GM18526 (cell line): ENCODE data around the gene RAB6B.

Source experiments
- POLR2A ChIP-seq: IDR thresholded peaks from 3 replicates; pipeline ENCODE4 v1.6.1; 2011; ENCODE audit not compliant: insufficient read length; ENCODE audit errors: extremely low read depth

RAB6B gene

DNA sequence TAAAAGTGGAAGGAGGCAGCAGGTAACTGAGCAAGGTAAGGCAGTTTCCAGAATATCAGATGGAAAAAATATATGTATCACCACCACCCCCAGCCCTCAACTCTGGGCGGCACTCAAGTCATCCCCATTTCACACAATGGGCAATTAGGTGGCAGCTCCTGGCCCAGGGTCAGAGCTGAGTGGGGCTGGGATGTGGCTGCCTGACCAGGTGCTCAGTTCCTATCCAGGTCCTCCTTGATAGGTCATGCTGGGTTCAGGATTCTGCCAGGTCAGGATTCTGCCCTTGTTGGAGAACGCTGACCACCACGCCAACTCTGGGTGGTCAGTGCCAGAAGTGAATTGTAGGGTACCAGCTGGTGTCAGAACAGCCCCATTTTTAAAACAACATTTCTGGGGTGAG is 29.5 kb downstream of the RAB6B start:
- no peak for TF ChIP-seq POLR2A

DNA sequence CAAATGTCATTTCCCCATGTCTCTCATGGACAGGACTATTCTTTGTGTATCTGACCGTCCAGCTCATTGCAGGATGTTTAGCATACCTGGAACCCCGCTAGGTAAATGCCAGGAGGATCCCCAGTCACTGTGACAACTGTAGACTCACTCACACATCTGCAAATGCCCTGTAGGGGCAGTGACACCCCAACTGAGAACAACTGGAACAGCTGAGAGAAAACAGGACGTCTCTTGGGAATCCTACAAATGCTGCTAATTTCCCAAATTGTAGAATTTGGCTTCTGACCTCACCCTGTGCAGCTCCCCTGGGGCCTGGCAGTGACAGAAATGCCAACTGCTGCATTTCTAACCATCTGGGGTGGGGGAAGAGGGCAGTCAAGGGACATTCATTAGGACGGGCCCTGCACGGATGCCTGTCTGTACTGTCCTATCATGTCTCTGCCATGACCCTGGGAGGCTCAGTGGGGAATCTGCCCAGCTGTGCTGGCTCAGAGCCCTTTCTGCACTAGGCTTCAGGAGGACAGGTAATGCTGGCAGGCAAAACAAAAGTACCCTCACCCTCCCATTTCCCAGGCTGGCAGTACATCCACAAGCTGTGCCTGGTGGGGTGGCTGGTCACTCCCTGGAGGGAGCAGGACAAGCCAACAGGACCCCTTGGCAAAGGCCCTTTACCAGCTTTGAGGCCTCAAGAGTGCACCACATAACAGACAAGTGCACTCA is 30.4 kb downstream of the RAB6B start:
- TF ChIP-seq POLR2A, result no peak

DNA sequence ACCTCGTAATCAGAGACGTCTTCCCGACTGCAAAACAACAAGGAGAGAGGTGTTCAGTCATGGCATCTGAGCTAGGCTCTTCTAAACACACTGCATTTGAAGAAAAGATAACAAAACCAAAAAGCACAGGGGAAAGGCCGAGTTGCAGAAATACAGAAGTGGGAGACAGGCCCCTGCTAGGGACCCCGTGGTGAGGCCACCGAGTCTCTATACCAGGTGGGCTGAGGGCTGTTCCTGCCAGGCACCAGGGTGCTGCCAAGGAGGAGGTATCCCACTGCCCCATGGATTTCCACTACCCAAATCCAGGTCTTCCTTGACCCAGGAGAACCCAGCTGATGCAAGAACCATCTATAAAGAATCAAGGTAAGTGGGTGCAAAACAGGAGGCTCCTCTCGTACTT is 31.1 kb downstream of the RAB6B start:
- no peak for TF ChIP-seq POLR2A

DNA sequence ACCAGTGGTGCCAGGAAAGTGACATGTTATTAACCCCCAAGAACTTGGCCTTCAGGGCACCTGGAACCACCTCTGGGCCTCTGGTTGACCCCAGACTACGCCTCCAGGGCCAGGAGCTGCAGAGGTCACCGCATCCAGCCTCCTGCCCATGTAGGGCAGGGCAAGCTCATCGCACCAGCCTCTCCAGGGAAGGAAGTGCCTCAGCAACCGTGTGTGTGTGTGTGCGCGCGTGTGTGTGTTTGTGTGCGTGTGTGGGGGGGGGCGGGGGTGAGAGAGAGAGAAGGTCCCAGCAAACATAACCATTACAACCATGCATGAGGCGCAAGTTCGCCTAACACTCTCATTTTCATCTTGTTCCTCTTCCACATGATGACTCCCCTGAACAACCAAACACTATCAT is 31.8 kb downstream of the RAB6B start:
- no peak for TF ChIP-seq POLR2A

DNA sequence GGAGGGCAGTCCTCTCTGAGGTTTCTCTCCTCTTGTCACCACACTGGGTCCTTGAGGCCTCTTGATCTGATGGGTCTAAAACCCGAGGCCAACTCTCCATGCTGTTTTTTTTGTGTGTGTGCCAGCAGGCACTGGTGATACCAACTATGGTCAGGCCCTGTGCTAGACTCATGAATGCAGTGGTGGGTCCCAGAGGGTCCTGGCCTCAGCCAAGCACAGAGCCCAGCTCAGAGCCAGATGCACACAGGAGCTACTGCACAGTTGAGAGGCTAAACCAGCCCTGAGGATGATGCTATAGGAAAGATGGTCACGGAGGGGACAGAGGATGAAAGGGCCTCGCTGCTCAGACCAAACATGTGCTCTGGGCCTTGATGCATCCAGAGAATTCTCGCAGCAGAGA is 33.5 kb downstream of the RAB6B start:
- no peak for TF ChIP-seq POLR2A

DNA sequence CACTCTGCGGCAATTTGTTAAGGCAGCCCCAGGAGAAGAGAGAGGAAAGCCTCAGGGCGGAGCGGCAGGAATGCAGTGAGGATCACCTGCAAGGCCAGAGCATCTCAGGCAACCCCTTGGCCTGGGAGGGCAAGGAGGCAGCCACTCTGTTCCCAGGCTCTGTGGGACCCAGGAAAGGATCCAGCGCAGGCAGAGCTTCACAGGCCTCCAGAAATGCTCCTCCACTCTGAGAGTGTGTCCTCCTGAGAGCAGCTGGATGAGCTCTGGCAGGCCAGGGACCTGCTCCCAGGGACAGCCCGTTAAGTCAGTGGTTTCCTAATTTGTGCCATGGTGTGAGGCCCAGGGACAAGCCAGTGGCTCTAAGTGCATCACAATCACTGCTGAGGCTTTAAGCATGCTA is 35.2 kb downstream of the RAB6B start:
- TF ChIP-seq POLR2A, result no peak

DNA sequence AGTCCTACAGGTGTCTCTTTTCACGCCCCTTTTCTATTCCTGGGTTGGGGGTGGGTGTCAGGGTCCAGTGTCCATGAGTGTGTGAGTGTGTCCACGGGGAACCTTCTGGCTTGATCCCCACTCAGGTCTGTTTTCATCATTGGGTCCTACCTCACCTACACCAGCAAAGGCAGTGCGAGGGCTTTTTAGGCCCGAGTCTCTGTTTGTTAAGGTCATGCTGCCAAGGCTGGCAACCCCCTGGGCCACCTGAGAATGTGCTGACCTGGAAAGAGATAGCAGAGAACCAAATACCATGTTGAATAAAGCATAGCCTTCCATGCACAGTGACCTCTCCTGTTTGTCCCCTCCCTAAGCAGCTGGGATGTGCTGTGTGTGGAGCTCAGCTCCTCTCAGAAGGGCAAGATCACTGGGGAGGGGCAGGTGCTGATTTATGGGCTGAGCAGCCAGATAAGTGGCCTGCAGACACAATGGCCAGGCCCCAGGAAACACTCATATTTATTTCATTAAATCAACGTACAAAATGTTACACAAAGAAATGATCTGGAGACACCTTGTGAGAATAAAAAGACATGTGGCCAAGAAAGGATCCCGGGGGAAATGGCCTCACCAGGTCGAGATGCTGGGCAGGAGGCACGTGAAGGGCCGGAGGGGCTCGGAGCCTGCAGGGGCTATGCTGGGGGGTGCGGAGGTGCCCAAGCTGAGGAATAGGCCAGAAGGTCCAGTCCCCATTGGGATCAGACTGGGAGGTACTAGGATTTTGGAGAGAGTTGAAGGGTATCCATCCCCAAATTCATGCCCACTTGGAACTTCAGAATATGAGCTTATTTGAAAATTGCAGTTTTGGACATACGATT is 36.1 kb downstream of the RAB6B start:
- TF ChIP-seq POLR2A, result no peak

DNA sequence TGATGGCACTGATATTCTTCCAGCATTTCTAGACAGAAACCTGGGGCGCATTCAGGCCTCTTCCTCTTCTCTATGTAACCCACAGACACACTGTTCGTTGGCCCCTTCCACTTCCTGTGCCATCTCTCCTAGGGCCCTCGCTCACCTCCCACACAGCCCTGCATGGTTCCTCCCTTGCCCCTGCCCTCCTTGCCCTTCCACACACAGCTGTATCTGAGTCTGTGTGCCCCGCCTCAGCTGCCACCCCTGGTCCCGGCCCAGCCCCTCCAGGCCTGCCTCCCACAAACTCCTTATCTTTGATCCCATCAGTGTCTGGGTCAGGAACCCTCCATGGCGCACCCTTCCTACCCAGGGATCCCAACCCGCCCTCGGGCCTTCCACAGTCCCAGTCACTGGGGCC is 37.9 kb downstream of the RAB6B start:
- TF ChIP-seq POLR2A, result no peak

DNA sequence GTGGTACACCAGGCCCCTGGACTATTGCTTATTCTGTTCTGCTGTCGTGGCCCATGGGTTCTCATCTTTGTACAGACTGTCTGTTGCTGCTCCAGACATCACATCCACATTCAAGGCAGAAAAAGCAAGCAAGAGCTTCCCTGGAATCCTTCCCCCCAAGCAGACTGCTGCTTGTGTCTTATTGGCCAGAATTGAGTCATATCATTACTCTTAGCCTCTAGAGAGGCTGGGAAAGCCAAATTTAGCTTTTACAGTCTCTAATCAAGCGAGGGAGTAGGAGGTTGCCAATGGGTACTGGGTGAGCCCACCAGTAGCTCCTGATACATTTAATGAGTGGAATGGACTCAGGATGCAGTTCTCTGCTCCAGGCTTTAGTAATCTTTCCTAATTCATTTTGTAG is 39.4 kb downstream of the RAB6B start:
- no peak for TF ChIP-seq POLR2A

DNA sequence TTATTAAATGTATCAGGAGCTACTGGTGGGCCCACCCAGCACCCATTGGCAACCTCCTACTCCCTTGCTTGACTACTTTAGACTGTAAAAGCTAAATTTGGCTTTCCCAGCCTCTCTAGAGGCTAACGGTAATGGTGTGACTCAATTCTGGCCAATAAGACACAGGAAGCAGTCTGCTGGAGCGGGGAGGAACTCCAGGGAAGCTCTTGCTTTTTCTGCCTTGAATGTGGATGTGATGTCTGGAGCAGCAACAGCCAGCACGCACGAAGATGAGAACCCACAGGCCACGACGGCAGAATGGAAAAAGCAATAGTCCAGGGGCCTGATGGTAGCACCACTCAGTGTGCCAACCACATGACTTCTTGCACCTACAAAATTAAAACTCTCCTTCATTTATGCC is 39.9 kb downstream of the RAB6B start:
- TF ChIP-seq POLR2A, result no peak

DNA sequence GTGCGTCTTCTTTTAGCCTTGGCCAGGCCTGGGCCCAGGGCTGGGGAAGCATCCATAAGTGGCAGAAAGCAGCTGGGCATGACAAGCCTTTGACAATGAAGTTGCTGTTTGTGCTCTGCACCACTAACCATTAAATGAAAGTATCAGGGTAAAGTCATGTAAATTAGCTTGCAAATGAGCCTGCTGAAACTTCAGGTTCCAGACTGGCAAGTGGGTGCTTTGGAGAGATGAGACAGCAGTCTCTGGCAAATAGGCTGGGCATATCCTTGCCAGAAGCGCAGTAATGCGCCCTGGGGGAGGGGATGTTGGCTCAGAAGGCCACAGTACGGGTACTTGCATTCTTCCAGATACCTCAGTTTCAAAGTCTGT is 40.7 kb downstream of the RAB6B start:
- TF ChIP-seq POLR2A, result no peak

DNA sequence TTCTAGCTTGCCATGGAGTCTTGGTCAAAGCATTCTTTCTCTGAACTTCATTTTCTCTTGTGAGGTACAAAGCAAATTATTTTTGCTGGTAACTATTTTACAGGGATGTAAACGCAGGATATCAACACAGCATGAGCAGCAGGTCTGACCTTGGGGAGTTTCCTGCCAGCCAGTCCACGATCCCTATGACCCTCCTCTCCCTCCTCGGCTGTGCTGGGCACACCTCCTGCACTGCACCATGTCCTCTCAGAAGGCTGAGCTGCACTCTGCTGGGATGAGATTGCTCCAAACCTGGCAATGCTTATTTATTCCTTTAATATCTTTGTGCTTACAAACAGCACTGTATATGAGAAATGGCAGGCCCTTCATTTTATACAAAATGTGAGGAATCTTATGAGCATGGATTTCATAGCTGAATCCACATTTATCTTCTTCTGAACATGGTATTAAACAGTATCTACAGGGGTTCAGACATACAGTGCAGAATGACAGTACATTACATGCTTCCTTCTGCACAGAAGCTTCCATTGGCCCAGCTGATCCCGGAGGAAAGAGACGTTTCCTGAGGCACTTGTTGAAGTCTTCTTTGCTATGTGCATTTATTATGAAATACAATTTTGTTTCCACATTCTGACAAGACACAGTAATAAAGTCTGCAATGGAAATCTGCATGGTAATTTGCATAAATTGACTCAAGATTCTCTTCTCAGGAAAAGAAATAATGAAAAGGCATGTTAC is 41.2 kb downstream of the RAB6B start:
- TF ChIP-seq POLR2A, result no peak

DNA sequence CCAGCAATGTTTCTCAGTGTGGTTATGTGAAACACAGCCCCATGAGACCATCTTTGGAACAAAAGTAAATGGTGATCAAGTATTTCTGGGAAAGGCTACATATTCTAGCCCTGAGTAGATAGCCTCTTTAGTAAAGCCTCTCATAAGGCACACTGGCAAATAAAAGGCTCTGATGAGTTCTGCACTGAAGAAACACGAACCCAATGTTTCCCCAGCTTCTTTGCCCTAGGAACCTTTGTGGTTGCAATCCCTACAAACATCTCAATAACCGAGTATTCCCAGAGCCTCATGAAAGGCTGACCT is 41.8 kb downstream of the RAB6B start:
- TF ChIP-seq POLR2A, result no peak

DNA sequence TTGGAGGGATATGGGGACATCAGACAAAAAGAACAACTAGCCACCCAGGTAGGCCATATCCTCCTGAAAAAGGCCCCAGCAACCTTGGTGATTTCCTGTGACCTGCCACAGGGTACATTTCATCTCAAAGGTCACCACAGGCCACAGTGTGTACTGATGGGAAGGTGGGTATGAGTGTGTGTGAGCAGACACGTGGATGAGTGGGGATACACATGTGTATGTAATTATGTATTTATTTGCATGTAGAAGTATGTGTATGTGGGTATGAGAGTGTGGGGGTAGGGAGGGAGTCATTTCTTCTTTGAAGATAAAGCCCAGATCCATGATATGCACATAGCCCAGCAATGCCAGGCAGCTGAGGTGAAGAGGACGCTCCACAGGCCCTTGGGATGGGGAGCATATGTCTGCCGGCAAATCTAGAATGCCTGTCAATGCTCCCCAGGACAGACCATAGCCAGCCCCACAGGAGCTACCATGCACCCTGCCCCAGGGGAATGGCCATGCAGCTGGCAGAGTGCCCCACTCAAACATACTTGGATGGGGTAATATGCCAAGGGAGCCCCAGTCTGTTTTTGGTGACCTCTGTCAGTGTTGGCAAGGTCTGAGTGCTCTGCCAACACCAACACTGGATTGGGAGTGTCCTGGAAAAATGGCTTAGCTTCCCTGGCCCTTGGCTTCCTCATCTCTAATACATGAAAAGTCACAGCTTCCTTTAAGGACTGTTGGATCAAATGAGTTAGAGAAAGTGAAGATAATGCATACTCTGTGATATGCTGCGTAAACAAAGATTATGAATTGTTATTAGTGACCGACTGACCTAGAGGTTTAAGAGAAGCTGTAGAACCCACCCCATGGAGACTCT is 42.4 kb downstream of the RAB6B start:
- no peak for TF ChIP-seq POLR2A

DNA sequence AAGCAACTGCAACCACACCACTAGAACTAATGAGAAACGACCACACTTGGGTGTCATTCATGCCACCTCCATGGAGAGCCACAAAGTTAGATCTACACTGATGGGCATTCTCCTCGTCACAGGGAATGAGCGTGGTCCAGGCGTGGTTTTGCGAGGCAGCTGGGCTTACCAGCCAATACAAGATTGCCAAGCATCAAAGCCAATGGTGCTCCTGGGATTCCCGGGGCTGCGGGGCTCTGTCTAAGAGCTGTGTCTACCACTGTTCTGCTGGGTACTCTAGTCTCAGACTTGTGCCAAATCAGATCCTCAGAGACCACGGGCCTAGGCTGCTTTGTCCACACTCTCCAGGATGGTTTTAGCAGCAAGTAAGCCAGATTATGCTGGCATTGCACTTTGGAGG is 43.8 kb downstream of the RAB6B start:
- no peak for TF ChIP-seq POLR2A

DNA sequence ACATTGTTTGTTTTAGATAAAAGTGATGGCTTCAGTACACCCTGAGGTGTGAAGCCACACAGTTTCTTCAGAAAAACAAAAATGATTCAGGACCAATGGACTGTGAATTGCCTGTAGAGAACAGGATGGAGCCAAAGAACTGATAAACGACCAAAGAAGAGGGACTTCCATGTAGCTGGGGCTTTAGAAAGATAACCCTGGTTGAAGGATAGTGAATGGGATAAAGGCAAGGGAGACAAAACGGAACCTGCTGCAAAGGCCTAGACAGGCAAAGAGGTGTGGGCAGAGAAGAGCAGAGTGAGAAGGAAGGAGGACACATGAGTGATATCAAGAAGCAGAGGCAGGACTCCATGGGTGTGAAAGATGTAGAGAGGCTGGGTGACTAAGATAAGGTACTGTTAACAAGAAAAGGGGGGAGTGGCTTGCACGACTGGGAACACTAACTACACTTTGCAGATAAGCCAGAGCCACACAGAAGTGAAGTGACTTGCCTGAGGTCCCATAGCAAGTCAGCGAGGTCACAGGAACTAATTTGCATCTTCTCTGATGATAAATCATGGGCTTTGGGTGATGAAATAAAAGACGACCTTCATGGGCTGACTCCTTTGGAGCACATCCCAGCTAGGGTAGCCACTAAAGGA is 44.3 kb downstream of the RAB6B start:
- no peak for TF ChIP-seq POLR2A
